HG03039 (cell line): Measurements from ENCODE around the gene SLC25A48.

ENCODE experiments used
- ATAC-seq: cut with Tn5 transposase; IDR thresholded peaks from one replicate; pipeline ENCODE4 v1.9.1; 2021; ENCODE audit warnings: mild to moderate bottlenecking, moderate library complexity; ENCODE audit not compliant: unreplicated experiment

Gene SLC25A48

GRCh38 chr5:135879591-135879990 lies 45.1 kb downstream of the SLC25A48 start:
- ATAC-seq = no peak

- no peak for ATAC-seq
Measured at GRCh38 chr5:135880278-135880677, 45.8 kb downstream of the SLC25A48 start.

GRCh38 chr5:135880801-135881200 lies 46.3 kb downstream of the SLC25A48 start:
- no peak for ATAC-seq

- no peak for ATAC-seq
Measured at GRCh38 chr5:135881244-135881643, 46.8 kb downstream of the SLC25A48 start.

- no peak for ATAC-seq
Measured at GRCh38 chr5:135881819-135882218, 47.4 kb downstream of the SLC25A48 start.

- ATAC-seq = no peak
Measured at GRCh38 chr5:135883026-135883425, 48.6 kb downstream of the SLC25A48 start.

GRCh38 chr5:135883441-135883840 lies 49.0 kb downstream of the SLC25A48 start:
- no peak for ATAC-seq

GRCh38 chr5:135885031-135885430 lies 50.6 kb downstream of the SLC25A48 start:
- no peak for ATAC-seq

- ATAC-seq = no peak
Measured at GRCh38 chr5:135886136-135886535, 51.7 kb downstream of the SLC25A48 start.

GRCh38 chr5:135887447-135887864 lies 53.0 kb downstream of the SLC25A48 start:
- peak; percentile 85 for ATAC-seq

- ATAC-seq = no peak
Measured at GRCh38 chr5:135887881-135888614, 53.6 kb downstream of the SLC25A48 start.

- ATAC-seq = no peak
Measured at GRCh38 chr5:135890296-135890695, 55.8 kb downstream of the SLC25A48 start.

GRCh38 chr5:135890867-135891266 lies 56.4 kb downstream of the SLC25A48 start:
- peak; percentile 73 for ATAC-seq

- no peak for ATAC-seq
Measured at GRCh38 chr5:135891268-135891667, 56.8 kb downstream of the SLC25A48 start.

GRCh38 chr5:135891791-135892190 lies 57.3 kb downstream of the SLC25A48 start:
- no peak for ATAC-seq

- no peak for ATAC-seq
Measured at GRCh38 chr5:135894276-135894675, 59.8 kb downstream of the SLC25A48 start.

- ATAC-seq = no peak
Measured at GRCh38 chr5:135894789-135895188, 60.3 kb downstream of the SLC25A48 start.

- no peak for ATAC-seq
Measured at GRCh38 chr5:135895474-135896006, 61.1 kb downstream of the SLC25A48 start, which contains the start of gene IL9. Gene IL9, minus strand, starts transcription at chr5:135895841. Its CDS starts 25 bp downstream, at chr5:135895816.

- ATAC-seq = no peak
Measured at GRCh38 chr5:135898651-135899050, 64.2 kb downstream of the SLC25A48 start.

GRCh38 chr5:135900276-135900675 lies 65.8 kb downstream of the SLC25A48 start:
- no peak for ATAC-seq

GRCh38 chr5:135901633-135902032 lies 67.2 kb downstream of the SLC25A48 start:
- no peak for ATAC-seq

GRCh38 chr5:135905144-135905543 lies 70.7 kb downstream of the SLC25A48 start:
- no peak for ATAC-seq
